Large intestine (tissue), 3 donors: ENCODE results near the gene RAD51B. TPM values are rescaled to one million over a fixed set of nuclear protein-coding genes. Genes with fewer than 3 reads are reported as not detected.

ENCODE experiments used
- DNase-seq, 2 donors: peaks; one replicate each; pipeline versions ENCODE4 v3.0.0 to v3.0.0-alpha.2; 2013
- H3K27ac ChIP-seq: one replicate; pipeline ENCODE4 v1.5.1; 2013; ENCODE audit warnings: low read length
- H3K27me3 ChIP-seq: 2 replicates; pipeline ENCODE4 v1.6.1; 2013; ENCODE audit warnings: low read length; ENCODE audit not compliant: control insufficient read depth, insufficient read depth
- H3K36me3 ChIP-seq: 2 replicates; pipeline ENCODE4 v1.6.1; 2013; ENCODE audit warnings: low read length; ENCODE audit not compliant: control insufficient read depth, insufficient read depth
- H3K4me1 ChIP-seq: one replicate; pipeline ENCODE4 v1.6.1; 2013; ENCODE audit warnings: low read length; ENCODE audit not compliant: control insufficient read depth, insufficient read depth
- H3K4me3 ChIP-seq: one replicate; pipeline ENCODE4 v1.5.1; 2013; ENCODE audit warnings: low read length
- H3K9me3 ChIP-seq: one replicate; pipeline ENCODE4 v1.6.1; 2013; ENCODE audit warnings: mild to moderate bottlenecking, low read depth, low read length, moderate library complexity; ENCODE audit not compliant: control insufficient read depth
- WGBS: methylation state at CpG from one replicate; pipeline ENCODE4 v1.1.5; 2013; ENCODE audit warnings: low lambda C conversion rate; ENCODE audit not compliant: insufficient coverage; 5-methylcytosine and 5-hydroxymethylcytosine counted together
- polyA plus RNA-seq: library from polyadenylated mRNA; unstranded; fragments of 120-200 nt; gene quantifications from one replicate; pipeline ENCODE4 v1.2.1, GENCODE V29; 2013

The RAD51B gene
- polyA plus RNA-seq, 1 donor = 6.4 TPM

DNA sequence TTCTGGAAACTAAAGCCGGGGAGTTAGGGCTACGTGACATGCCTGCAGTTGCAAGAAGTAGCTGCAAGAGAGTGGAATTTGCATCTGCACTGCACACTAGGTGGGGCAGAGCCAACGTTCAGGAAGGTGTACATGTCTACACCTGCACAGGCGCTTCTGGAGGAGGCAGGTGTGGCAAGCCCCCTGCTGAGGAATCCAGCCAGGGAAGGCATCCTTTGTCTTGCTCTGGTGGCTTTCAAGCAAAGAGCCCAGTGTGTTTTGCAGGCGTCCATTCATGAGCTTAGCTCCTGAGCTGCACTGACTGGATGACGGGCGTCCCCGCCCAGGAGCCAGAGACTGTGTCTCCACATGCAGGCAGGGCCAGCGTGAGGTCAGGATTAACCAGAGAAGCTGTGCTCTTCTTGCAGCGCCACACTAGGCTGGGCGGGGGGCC lies 856.9 kb downstream of the RAD51B start:
- Histone ChIP-seq H3K36me3 (no peaks in the 10 kb centered on the region), H3K27ac (peak overlapping the region; percentile 15), H3K4me3 (no peak overlapping the region), H3K4me1 (peaks cover 54% of the 10 kb centered on the region), H3K9me3 (no peaks in the 10 kb centered on the region), H3K27me3 (no peaks in the 10 kb centered on the region)
- DNase-seq = peak in 1 of 2 donors; percentile 67
- no CpG with 5 or more reads among the region's 11 CpGs for WGBS

DNA sequence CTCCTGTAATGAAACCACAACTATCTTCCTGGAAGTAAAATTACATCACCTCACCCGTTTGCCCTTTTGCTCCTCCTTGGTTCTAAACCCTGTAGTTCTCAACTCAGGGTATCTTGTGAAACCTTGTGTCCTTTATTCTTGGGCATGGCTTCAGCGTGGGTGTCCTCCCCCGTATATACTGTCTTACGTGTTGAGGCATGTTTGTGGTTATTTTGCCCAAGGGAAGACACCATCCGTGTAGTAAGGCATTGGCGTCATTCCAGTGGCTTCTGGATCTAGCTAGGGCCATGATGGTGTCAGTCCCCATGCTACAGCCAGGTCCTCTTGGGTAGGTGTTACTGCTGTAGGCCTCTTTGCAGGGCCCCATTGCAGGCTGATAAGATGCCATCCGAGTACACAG lies 857.9 kb downstream of the RAD51B start:
- peak in 1 of 2 donors; percentile 70 for DNase-seq
- Histone ChIP-seq H3K27me3 (no peaks in the 10 kb centered on the region), H3K9me3 (no peaks in the 10 kb centered on the region), H3K4me3 (no peak overlapping the region), H3K27ac (peak overlapping the region; percentile 14), H3K36me3 (no peaks in the 10 kb centered on the region), H3K4me1 (peaks cover 53% of the 10 kb centered on the region)
- 75% methylated on average over 1 of the region's 7 CpGs for WGBS

GRCh38 chr14:68677901-68678300 lies 858.3 kb downstream of the RAD51B start:
- peaks cover 49% of the 10 kb centered on the region for H3K4me1 ChIP-seq
- no peak for DNase-seq
- peak overlapping the region; percentile 14 for H3K27ac ChIP-seq
- H3K9me3 ChIP-seq = no peaks in the 10 kb centered on the region
- no peaks in the 10 kb centered on the region for H3K36me3 ChIP-seq
- no peaks in the 10 kb centered on the region for H3K27me3 ChIP-seq
- WGBS = no CpG with 5 or more reads among the region's 11 CpGs
- no peak overlapping the region for H3K4me3 ChIP-seq

DNA sequence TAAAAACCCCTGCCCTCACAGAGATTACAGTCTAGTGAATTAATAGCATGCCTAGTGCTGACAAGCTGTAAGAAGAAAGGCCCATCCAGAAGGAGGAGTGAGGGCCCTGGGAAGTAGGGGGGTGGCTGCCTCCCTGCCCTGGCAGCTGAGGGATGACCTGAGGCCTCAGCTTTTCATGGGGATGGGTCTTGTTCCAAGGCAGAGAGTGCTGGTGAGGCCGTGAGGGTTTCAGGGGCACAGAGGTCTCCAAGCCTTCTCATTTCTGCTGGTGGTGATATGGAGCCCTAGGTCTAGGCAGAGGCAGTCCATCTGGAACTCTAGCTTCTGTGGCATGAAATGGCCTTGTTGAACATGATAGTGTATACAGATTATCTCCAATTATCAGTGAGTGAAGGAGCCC lies 858.9 kb downstream of the RAD51B start:
- no CpG with 5 or more reads among the region's 1 CpG for WGBS
- Histone ChIP-seq H3K9me3 (no peaks in the 10 kb centered on the region), H3K4me1 (peaks cover 54% of the 10 kb centered on the region), H3K36me3 (no peaks in the 10 kb centered on the region), H3K27ac (peak overlapping the region; percentile 14), H3K4me3 (no peak overlapping the region), H3K27me3 (no peaks in the 10 kb centered on the region)
- DNase-seq = no peak

DNA sequence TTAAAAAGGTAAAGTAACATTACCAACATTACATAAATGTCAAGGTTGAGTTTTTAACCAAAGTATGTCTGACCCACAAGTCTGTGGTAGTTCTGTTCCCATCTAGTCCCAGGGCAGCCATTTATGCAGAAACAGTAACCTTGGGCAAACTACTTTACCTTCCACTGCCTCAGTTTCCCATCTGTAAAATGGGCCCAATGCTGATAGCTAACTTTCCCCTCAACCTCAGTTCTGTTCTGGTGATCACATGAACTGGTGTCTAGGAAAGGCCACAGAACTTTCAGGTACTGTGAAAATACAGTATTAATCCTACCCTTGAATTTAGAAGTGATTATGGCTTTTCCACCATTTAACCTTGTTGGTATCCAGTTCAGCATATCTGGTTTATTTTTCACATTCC lies 859.7 kb downstream of the RAD51B start:
- peaks cover 60% of the 10 kb centered on the region for H3K4me1 ChIP-seq
- no peaks in the 10 kb centered on the region for H3K9me3 ChIP-seq
- H3K4me3 ChIP-seq = no peak overlapping the region
- no peaks in the 10 kb centered on the region for H3K27me3 ChIP-seq
- no peaks in the 10 kb centered on the region for H3K36me3 ChIP-seq
- no peak for DNase-seq
- peak overlapping the region; percentile 77 for H3K27ac ChIP-seq

GRCh38 chr14:68679746-68680467 lies 860.3 kb downstream of the RAD51B start:
- 32% methylated on average over 4 of the region's 8 CpGs for WGBS
- Histone ChIP-seq H3K9me3 (no peaks in the 10 kb centered on the region), H3K36me3 (no peaks in the 10 kb centered on the region), H3K4me3 (no peak overlapping the region), H3K27ac (peak overlapping the region; percentile 77), H3K27me3 (no peaks in the 10 kb centered on the region), H3K4me1 (peaks cover 62% of the 10 kb centered on the region)
- DNase-seq = peak in 1 of 2 donors; percentile 86

DNA sequence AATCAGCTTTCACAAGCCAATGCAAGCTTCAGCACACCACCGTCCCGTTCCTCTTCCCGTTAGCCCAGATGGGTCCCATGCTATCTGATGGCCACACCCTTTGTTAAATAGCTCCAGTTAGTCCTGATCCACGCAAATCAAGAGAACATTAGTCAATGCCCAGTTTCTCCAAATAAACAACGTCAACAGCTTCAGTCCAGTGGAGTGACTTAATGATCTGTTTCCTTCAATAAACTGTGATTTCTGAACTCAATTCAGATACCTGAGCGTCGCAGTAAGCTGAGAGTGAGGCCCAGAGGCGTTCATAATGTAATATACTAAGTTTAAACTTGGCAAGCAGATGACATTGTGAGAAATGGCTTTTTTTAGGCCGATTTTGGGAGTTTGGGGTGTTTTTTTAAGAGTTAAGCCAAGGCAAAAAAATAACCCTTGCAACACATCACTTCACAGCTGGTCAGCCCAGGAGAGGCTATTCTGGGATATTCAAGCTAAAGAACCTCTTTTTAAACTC lies 861.0 kb downstream of the RAD51B start:
- H3K4me1 ChIP-seq = peaks cover 63% of the 10 kb centered on the region
- no peaks in the 10 kb centered on the region for H3K27me3 ChIP-seq
- H3K9me3 ChIP-seq = no peaks in the 10 kb centered on the region
- H3K4me3 ChIP-seq = no peak overlapping the region
- no peak for DNase-seq
- H3K36me3 ChIP-seq = no peaks in the 10 kb centered on the region
- 83% methylated on average over 1 of the region's 9 CpGs for WGBS
- no peak overlapping the region for H3K27ac ChIP-seq

DNA sequence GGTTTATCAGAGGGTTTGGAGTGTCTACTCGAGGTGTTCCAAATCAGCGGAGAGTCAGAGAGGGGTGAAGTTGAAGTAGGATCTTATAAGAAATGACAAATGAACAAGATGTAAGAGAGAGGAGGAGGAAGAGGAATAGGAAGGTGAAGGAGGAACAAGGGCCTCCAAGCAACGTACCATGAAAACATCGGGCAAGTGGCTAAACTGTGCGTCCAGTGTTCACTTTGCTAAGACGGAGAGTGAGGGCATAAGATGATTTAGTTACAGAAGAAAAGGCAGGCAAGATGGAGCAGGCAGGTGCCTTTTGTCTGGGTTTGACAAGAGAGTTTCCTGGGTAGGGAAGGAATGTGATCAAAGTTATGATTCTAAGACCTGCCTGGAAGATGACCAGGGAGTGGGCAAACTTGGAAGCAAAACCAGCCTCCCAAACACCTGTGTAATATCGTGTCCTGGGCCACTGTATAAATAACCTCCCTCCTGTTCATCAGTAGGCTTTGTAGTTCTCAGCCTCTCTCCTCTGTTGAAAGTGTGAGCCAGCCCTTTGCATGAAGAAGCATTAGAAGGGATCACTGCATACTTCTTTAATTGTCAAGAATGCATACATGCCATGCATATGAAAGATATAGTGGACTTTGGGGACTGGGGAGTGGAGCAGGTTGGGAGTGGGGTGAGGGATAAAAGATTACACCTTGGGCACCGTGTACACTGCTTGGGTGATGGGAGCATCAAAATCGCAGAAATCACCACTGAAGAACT lies 861.9 kb downstream of the RAD51B start:
- WGBS = 93% methylated on average over 5 of the region's 9 CpGs
- H3K36me3 ChIP-seq = no peaks in the 10 kb centered on the region
- H3K4me3 ChIP-seq = no peak overlapping the region
- DNase-seq = no peak
- H3K4me1 ChIP-seq = peaks cover 64% of the 10 kb centered on the region
- no peaks in the 10 kb centered on the region for H3K27me3 ChIP-seq
- H3K9me3 ChIP-seq = no peaks in the 10 kb centered on the region
- no peak overlapping the region for H3K27ac ChIP-seq

DNA sequence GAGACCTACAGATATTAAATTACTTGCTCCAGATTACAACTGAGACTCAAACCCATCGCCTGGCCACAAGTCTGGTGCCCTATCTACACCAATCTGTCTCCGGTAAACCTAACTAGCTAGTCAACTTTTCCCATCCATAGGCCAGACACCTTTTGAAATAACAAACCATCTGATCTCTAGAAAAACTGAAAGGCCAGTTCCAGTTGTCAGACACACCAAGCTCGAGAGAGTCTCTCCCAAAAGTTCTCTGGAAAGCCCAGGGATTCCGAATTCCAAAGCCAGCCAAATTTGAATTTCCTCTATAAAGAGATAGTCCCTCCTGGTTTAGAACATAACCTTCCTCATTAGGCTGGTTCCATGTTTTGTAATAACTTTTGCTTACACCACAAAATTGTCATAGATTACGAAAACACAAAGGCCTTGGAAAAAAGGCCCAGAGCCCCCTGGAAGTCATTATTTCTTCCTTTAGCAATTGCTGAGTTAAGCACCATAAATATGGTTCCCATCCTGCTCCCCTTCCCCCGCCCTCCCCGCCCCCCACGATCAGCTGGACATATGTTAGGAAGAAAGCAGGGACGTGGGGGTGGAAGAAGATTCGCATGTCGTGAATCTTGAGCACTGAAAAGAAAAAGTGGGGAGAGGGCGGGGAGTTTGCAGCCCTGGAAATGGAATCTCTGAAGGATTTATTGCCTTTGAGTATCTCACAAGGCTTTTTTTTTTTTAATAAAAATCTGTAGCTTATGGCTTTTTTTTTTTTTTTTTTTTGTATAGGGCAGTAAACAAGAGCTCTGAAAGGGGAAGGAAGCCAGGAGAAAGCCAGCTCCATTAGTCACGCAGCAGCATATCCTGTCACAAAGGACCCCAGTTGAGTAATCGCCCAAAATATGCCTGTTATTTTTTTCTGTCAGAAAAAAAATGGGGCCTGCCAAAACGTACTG lies 862.9 kb downstream of the RAD51B start:
- peak overlapping the region; percentile 4 for H3K27ac ChIP-seq
- no peaks in the 10 kb centered on the region for H3K27me3 ChIP-seq
- no peak overlapping the region for H3K4me3 ChIP-seq
- WGBS = 49% methylated on average over 3 of the region's 15 CpGs
- H3K36me3 ChIP-seq = no peaks in the 10 kb centered on the region
- peak; percentile 41 to 47 for DNase-seq
- H3K4me1 ChIP-seq = peaks cover 58% of the 10 kb centered on the region
- peaks cover 2% of the 10 kb centered on the region for H3K9me3 ChIP-seq

- peaks cover 2% of the 10 kb centered on the region for H3K9me3 ChIP-seq
- DNase-seq = no peak
- peaks cover 49% of the 10 kb centered on the region for H3K4me1 ChIP-seq
- H3K4me3 ChIP-seq = no peak overlapping the region
- H3K27me3 ChIP-seq = no peaks in the 10 kb centered on the region
- peak overlapping the region; percentile 30 for H3K27ac ChIP-seq
- WGBS = no CpG with 5 or more reads among the region's 7 CpGs
- no peaks in the 10 kb centered on the region for H3K36me3 ChIP-seq
Observed at GRCh38 chr14:68683326-68683725, 863.7 kb downstream of the RAD51B start.
